Endothelial cell of umbilical vein (primary cell): ENCODE measurements around the gene CCDC116.

Experiments used
- EZH2 ChIP-seq: IDR thresholded peaks from 2 replicates; pipeline ENCODE4 v1.6.1; 2012; ENCODE audit warnings: borderline replicate concordance, low read depth, mild to moderate bottlenecking, moderate library complexity, low read length, inconsistent platforms; ENCODE audit not compliant: severe bottlenecking
- MYC ChIP-seq: IDR thresholded peaks from one replicate; pipeline ENCODE4 v1.6.1; 2011; ENCODE audit warnings: mild to moderate bottlenecking, low read depth, low read length
- POLR2AphosphoS5 ChIP-seq: IDR thresholded peaks from 2 replicates; pipeline ENCODE4 v1.6.1; 2012; ENCODE audit warnings: low read depth, mild to moderate bottlenecking, control low read depth, low read length, moderate library complexity; ENCODE audit not compliant: insufficient read depth

DNA sequence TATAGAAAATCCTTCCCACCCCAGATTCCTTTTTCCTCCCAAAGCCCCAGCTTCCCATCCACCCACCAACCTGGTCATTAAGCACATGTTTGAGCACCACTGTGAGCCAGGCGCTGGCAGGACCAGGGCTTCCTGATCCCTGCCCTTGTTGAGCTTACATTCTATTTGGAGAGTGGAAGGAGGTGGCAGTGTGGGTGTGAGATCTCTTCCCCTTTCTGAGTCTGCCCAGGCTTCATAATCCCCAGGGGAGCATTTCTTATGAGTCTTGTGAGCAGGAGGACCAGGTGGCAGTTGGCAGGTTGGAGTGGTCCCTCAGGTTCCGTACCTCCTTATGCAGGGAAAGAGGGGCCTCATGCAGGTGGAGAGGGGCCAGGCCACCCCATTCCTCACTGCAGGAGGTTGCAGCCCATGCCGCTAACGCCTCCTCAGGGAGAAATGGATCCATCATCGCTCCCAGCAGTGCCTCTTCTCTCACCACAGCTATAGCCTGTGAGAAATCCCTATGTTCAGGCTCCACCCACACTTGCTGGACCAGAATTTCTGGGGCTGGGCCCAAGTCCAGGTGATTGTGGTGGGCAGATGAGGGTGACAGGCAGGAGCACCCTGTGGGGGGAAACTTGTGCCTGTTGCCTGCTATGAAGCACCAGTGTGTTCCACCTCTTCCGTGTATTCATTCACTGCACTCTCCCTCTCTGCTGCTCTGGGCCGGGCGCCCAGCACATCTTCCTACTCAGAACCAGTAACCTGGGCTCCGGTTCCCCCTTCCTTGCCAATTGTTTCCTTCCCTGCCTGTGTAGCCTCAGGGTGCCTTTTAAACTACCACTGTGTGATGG is 41.5 kb upstream of the CCDC116 start:
- TF ChIP-seq POLR2AphosphoS5, result no peak
- TF ChIP-seq EZH2, result no peak
- TF ChIP-seq MYC, result no peak
